HepG2 (cell line): ENCODE data around the gene SAA1. TPM values are rescaled to one million over a fixed set of nuclear protein-coding genes. Genes with fewer than 3 reads are reported as not detected.

Experiments used
- ATAC-seq: fragments of 200-7000 bp; cut with Tn5 transposase; 3 replicates; pipeline ENCODE4 v1.9.1; 2020; ENCODE audit warnings: mild to moderate bottlenecking, moderate library complexity
- BruUV-seq: library from RNA; stranded (reverse); fragments of 400-500 nt; replicated peaks from 2 replicates; lab custom pipeline; 2021; lab: Mats Ljungman, UMichigan
- CTCF ChIA-PET: fragments of 300-600 bp; formaldehyde crosslinking; extraction: SDS; loops from one replicate; lab custom pipeline; 2021; ENCODE audit warnings: low total read pairs, inconsistent platforms, low intra/inter-chr PET ratio; lab: Yijun Ruan, JAX
- POLR2A ChIA-PET: fragments of 350-600 bp; sonication (Branson Sonifier 250); formaldehyde crosslinking; loops from one replicate; lab custom pipeline; 2020; ENCODE audit warnings: antibody characterized with exemption, inconsistent platforms; lab: Yijun Ruan, JAX
- DNase-seq: peaks from one replicate; pipeline ENCODE4 v3.0.0-alpha.2; 2015; ENCODE audit warnings: low spot score
- FAIRE-seq: peaks from 3 replicates; lab custom pipeline; 2011; peaks lifted over from hg19 to GRCh38; lab: Jason Lieb, UNC
- H2AFZ ChIP-seq: one replicate; pipeline ENCODE4 v1.6.1; 2011; ENCODE audit warnings: low read length, inconsistent platforms
- H3K27ac ChIP-seq: fragments of 300-600 bp; 3 replicates; pipeline ENCODE4 v1.8.0; 2011; ENCODE audit warnings: mixed run types, mild to moderate bottlenecking, mixed read lengths, low read length, inconsistent platforms; ENCODE audit not compliant: insufficient read depth; ENCODE audit errors: extremely low read length
- H3K27me3 ChIP-seq, 2 experiments: fragments of 200-600 bp in 1 of 2; 2 replicates in 1 of 2; 3 replicates in 1 of 2; pipeline versions ENCODE4 v1.6.0 to v1.8.0; 2011; ENCODE audit warnings: low read length in 2 of 2, mild to moderate bottlenecking in 2 of 2, moderate library complexity in 2 of 2, inconsistent platforms in 1 of 2; ENCODE audit not compliant: insufficient read depth in 2 of 2, control insufficient read depth in 1 of 2
- H3K36me3 ChIP-seq, 2 experiments: fragments of 200-600 bp in 1 of 2; replicated peaks in 1 of 2; 2 replicates in 1 of 2; 3 replicates in 1 of 2; pipeline versions ENCODE4 v1.5.1 to v1.8.0; 2011; ENCODE audit warnings: low read length in 2 of 2, inconsistent platforms in 1 of 2; ENCODE audit not compliant: insufficient read depth in 2 of 2, control insufficient read depth in 1 of 2
- H3K4me1 ChIP-seq: 2 replicates; pipeline ENCODE4 v1.5.1; 2012; ENCODE audit warnings: low read length, inconsistent platforms; ENCODE audit not compliant: insufficient read depth
- H3K4me2 ChIP-seq: 2 replicates; pipeline ENCODE4 v1.6.0; 2011; ENCODE audit warnings: low read depth, low read length, inconsistent platforms
- H3K4me3 ChIP-seq, 3 experiments: fragments of 200-600 bp in 1 of 3; sonication (generic), shearing (Covaris generic) in 1 of 3; replicated peaks in 1 of 3; 2 replicates each; pipeline ENCODE4 v1.5.1; 2011 to 2016; ENCODE audit warnings: low read length in 3 of 3, inconsistent platforms in 2 of 3, low read depth in 2 of 3, mild to moderate bottlenecking in 2 of 3, control low read depth in 1 of 3, mixed read lengths in 1 of 3; ENCODE audit not compliant: insufficient read depth in 1 of 3
- H3K79me2 ChIP-seq: one replicate; pipeline ENCODE4 v1.6.1; 2011; ENCODE audit warnings: low read length, inconsistent platforms; ENCODE audit not compliant: insufficient read depth
- H3K9ac ChIP-seq: 2 replicates; pipeline ENCODE4 v1.6.0; 2011; ENCODE audit warnings: mild to moderate bottlenecking, low read depth, low read length, inconsistent platforms; ENCODE audit not compliant: insufficient read depth
- H3K9me3 ChIP-seq: 2 replicates; pipeline ENCODE4 v1.5.1; 2012; ENCODE audit warnings: mild to moderate bottlenecking, low read length
- H4K20me1 ChIP-seq: 2 replicates; pipeline ENCODE4 v1.6.0; 2011; ENCODE audit warnings: inconsistent platforms, mild to moderate bottlenecking, low read length, moderate library complexity; ENCODE audit not compliant: insufficient read depth
- CEBPB ChIP-seq: IDR thresholded peaks from 2 replicates; pipeline ENCODE4 v1.6.1; 2011; ENCODE audit warnings: low read depth, low read length, improper control_type of control experiment, borderline replicate concordance
- ZBTB40 ChIP-seq, 2 experiments: fragments of 450-650 bp in 1 of 2; sonication (generic) in 1 of 2; formaldehyde crosslinking in 1 of 2; IDR thresholded peaks; 2 replicates each; pipeline versions ENCODE4 v1.6.1 to v1.8.0; 2016 to 2022; ENCODE audit warnings: antibody characterized with exemption in 1 of 2, mild to moderate bottlenecking in 1 of 2, missing genetic modification reagents in 1 of 2
- ZNF652 ChIP-seq: IDR thresholded peaks from 2 replicates; pipeline ENCODE4 v1.6.1; 2016; ENCODE audit warnings: low read depth, borderline replicate concordance
- WGBS: methylation state at CpG from one replicate; pipeline ENCODE4 v1.1.6; 2017; ENCODE audit warnings: low lambda C conversion rate; 5-methylcytosine and 5-hydroxymethylcytosine counted together
- in situ Hi-C: cut with HindIII; loops from 2 replicates; pipeline ENCODE4 v1.10.0; 2017; ENCODE audit warnings: low pct_unique_long_range_greater_than_20kb; ENCODE audit not compliant: extremely low pct_ligation_motif_present
- intact Hi-C: fragments of 100-400 bp; cut with micrococcal nuclease; formaldehyde crosslinking; loops from one replicate; pipeline ENCODE4 v1.10.0; 2022; ENCODE audit not compliant: unreplicated experiment
- polyA plus RNA-seq, 8 experiments: library from polyadenylated mRNA; depleted of rRNA in 3 of 8; stranded (reverse) in 7 of 8; unstranded in 1 of 8; fragments of >200 nt; fragmentation: Illumina TruSeq in 4 of 8; extraction: Trizol in 4 of 8; gene quantifications; 2 replicates each; pipeline versions ENCODE4 v1.2.1 to v1.2.3, GENCODE V29; 2011 to 2016; ENCODE audit warnings: low read depth in 4 of 8, missing spikeins in 1 of 8, mixed read lengths in 1 of 8; ENCODE audit not compliant: insufficient read depth in 1 of 8
- total RNA-seq, 5 experiments: library from RNA; depleted of rRNA; stranded (reverse); fragments of >200 nt; fragmentation: Illumina TruSeq; extraction: Trizol; gene quantifications; 2 replicates each; pipeline ENCODE4 v1.2.3, GENCODE V29; 2016; ENCODE audit warnings: low read depth in 1 of 5

Gene SAA1
- total and polyA plus RNA-seq, 2 of the 13 experiments (the other 11 are each of a cell fraction or from before 2014, with no cell fraction given) = not detected

- BruUV-seq = no TSS peak
- no peak for DNase-seq
Observed at GRCh38 chr11:18307461-18308139, 41.5 kb downstream of the SAA1 start.

More at GRCh38 chr11:18307461-18308139, 41.5 kb downstream of the SAA1 start:
- no peak for TF ChIP-seq ZBTB40 (IDR thresholded peaks at IDR 0.05)
- TF ChIP-seq ZBTB40 (CRISPR knock-in tag; IDR thresholded peaks at IDR 0.05) = no peak
- TF ChIP-seq CEBPB = 0 out of 2 replicates have a peak, but pooled peaks have one; percentile 12
- TF ChIP-seq ZNF652 (CRISPR knock-in tag) = no peak
- Histone ChIP-seq H3K9ac (no peak overlapping the region), H3K4me1 (peaks cover 12% of the 10 kb centered on the region), H3K27me3 (no peaks in the 10 kb centered on the region), H4K20me1 (no peaks in the 10 kb centered on the region), H3K79me2 (no peaks in the 10 kb centered on the region), H2AFZ (no peak overlapping the region), H3K9me3 (no peaks in the 10 kb centered on the region), H3K4me2 (no peak overlapping the region), H3K36me3 (peaks cover 7 to 67% of the 10 kb centered on the region in 2 experiments), H3K4me3 (no peak overlapping the region), H3K27ac (no peak overlapping the region)
- ATAC-seq = no peak
- in situ Hi-C loops (no loop called here), intact Hi-C loops (no loop called here)
- FAIRE-seq = no peak
- WGBS = 96% methylated on average over 2 of the region's 2 CpGs
- ChIA-PET CTCF (no interaction called here), POLR2A (interaction anchor here (0.7 kb wide), 1 partner anchor 14 kb away, joined by 3 read pairs; the partner anchor contains the start of gene HPS5)
